GM10248 (cell line): ENCODE measurements around the gene SCMH1.

Source experiments
- CTCF ChIA-PET: fragments of 300-600 bp; sonication (Branson Sonifier 250); formaldehyde crosslinking; extraction: SDS; loops from one replicate; lab custom pipeline; 2021; ENCODE audit warnings: antibody characterized with exemption; lab: Yijun Ruan, JAX
- POLR2A ChIA-PET: fragments of 350-650 bp; sonication (Branson Sonifier 250); formaldehyde crosslinking; extraction: SDS; loops from one replicate; lab custom pipeline; 2020; ENCODE audit warnings: antibody characterized with exemption; lab: Yijun Ruan, JAX
- DNase-seq: peaks from one replicate; pipeline ENCODE4 v3.0.0; 2012; ENCODE audit errors: extremely low spot score
- CTCF ChIP-seq: IDR thresholded peaks from 2 replicates; pipeline ENCODE4 v1.5.1; 2012; ENCODE audit warnings: mild to moderate bottlenecking, low read depth; ENCODE audit errors: extremely low read depth, missing control alignments, control extremely low read depth

SCMH1 gene

DNA sequence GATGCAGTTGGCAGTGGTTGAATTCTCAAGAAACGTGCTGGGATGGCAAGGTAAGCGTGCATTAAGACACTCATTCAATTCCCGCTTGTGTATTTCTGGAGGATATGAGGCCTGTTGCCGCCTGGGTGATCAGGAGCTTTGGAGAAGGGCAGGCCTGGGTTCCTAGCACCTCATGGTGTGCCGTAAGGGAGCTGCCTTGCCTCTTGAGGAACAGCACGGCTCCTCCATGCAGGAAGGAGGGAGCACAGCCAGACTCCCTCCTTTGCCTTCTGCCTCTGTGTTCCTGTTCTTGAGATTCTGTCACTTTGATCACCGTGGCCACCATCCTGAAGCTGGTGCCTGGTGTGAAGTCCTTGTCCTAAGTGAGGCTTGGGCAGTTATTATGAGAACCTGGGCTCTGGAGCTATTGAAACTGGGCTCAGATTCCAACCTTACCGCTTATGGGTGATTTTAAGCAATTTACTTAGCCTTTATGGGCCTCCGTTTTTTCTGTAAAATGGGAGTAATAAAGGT is 238.9 kb downstream of the SCMH1 start:
- no peak for TF ChIP-seq CTCF
- no peak for DNase-seq
- CTCF ChIA-PET: interaction anchor here (0.8 to 2.7 kb wide), 18 partner anchors 8 to 859 kb away, joined by 3 to 25 read pairs (median 5); partner anchors contain the start of genes CTPS1 and SLFNL1
- POLR2A ChIA-PET: interaction anchor here (0.7 to 1.2 kb wide), 2 partner anchors 20 to 23 kb away, joined by 3 to 4 read pairs; partner anchors contain the start of gene CTPS1

DNA sequence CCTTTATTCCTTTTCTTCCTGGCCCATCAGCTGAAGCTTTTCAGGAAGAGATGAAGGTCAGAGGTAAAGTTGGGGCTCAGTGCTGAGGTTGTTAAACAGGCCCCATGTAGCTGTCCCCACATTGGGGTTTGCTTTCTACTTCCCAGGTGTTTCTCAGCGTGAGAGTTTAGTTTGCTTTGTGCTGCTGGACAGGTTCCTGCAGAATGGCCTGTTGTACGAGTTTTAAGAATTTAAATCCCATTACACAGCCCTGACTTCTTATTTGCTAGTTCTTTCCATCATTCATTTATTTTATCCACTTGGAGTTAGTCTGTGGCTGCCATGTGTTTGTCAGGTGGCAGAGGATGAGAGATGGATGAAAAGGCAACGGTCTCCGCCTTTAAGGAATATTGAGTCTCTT is 243.4 kb downstream of the SCMH1 start:
- DNase-seq: no peak
- no peak for TF ChIP-seq CTCF
- POLR2A ChIA-PET: no interaction called here
- CTCF ChIA-PET: interaction anchor here (0.8 to 2.3 kb wide), 2 partner anchors 14 to 46 kb away, joined by 3 to 9 read pairs; no protein-coding TSS in a partner anchor

DNA sequence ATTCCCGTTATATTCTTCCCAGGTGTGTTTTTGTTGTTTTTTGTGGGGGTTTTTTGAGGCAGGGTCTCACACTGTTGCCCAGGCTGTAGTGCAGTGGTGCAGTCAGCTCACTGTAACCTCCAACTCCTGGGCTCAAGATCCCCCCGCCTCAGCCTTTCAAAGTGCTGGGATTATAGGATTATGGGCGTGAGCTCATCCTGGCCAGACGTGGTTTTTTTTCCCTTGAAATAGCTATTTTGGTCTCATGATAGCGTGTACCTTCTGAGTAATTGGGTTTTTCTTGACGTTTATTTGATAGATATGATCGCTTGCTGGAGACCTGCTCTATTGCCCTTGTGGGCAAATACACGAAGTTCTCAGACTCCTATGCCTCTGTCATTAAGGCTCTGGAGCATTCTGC is 245.0 kb downstream of the SCMH1 start:
- DNase-seq: no peak
- POLR2A ChIA-PET: no interaction called here
- no peak for TF ChIP-seq CTCF
- CTCF ChIA-PET: interaction anchor here (1.2 to 2.3 kb wide), 2 partner anchors 13 to 163 kb away, joined by 3 to 9 read pairs; no protein-coding TSS in a partner anchor

GRCh38 chr1:40989066-40989465 is 253.0 kb downstream of the SCMH1 start:
- DNase-seq: no peak
- no peak for TF ChIP-seq CTCF
- CTCF ChIA-PET: interaction anchor here (1.7 kb wide), 1 partner anchor 14 kb away, joined by 5 read pairs; no protein-coding TSS in a partner anchor
- POLR2A ChIA-PET: no interaction called here

- no peak for TF ChIP-seq CTCF
- no peak for DNase-seq
- ChIA-PET POLR2A (no interaction called here), CTCF (no interaction called here)
Measured at GRCh38 chr1:40988280-40988679, 253.8 kb downstream of the SCMH1 start.

- DNase-seq: no peak
- POLR2A ChIA-PET: no interaction called here
- no peak for TF ChIP-seq CTCF
- CTCF ChIA-PET: no interaction called here
Measured at GRCh38 chr1:40987439-40988276, 254.4 kb downstream of the SCMH1 start.
